GM20000 (cell line): ENCODE data around the gene B3GNT2.
"Not testable (repeated sequence)": the region's sequence is repeated elsewhere in the genome, so short reads cannot be mapped to it uniquely, and the experiment has no call there.

Source experiments
- DNase-seq: peaks from one replicate; pipeline ENCODE4 v3.0.0; 2012; ENCODE audit warnings: low spot score
- TF ChIP-seq, protein P1 (sequence below): IDR thresholded peaks from 2 replicates; pipeline ENCODE4 v1.5.1; 2012; ENCODE audit warnings: mild to moderate bottlenecking, control low read depth; ENCODE audit errors: extremely low read depth, missing control alignments

B3GNT2 gene

GRCh38 chr2:62266433-62267038, 70.6 kb downstream of the B3GNT2 start:
- TF ChIP-seq, protein P1, sequence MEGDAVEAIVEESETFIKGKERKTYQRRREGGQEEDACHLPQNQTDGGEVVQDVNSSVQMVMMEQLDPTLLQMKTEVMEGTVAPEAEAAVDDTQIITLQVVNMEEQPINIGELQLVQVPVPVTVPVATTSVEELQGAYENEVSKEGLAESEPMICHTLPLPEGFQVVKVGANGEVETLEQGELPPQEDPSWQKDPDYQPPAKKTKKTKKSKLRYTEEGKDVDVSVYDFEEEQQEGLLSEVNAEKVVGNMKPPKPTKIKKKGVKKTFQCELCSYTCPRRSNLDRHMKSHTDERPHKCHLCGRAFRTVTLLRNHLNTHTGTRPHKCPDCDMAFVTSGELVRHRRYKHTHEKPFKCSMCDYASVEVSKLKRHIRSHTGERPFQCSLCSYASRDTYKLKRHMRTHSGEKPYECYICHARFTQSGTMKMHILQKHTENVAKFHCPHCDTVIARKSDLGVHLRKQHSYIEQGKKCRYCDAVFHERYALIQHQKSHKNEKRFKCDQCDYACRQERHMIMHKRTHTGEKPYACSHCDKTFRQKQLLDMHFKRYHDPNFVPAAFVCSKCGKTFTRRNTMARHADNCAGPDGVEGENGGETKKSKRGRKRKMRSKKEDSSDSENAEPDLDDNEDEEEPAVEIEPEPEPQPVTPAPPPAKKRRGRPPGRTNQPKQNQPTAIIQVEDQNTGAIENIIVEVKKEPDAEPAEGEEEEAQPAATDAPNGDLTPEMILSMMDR: no peak
- DNase-seq: no peak

DNA sequence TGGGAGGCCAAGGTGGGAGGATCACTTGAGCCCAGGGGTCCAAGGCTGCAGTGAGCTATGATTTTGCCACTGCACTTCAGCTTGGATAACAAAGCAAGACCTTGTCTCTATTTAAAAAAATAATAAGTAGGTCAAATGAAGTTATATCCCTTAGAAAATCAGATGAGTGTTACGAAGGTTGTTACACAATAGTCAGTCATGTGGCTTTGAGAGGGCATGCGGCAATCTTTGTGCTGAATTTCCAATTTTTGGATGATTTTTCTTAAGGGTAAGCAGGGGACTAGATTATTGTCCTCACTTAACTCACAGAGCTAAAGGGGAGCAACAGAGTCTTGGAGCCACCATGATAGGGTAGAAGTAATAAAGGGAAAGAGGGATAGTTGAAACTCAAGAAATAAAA, 71.8 kb downstream of the B3GNT2 start:
- no peak for DNase-seq
- TF ChIP-seq, protein P1: no peak

- DNase-seq: not testable (repeated sequence)
Measured at GRCh38 chr2:62268681-62269188, 72.8 kb downstream of the B3GNT2 start.

GRCh38 chr2:62270728-62271127, 74.8 kb downstream of the B3GNT2 start:
- TF ChIP-seq, protein P1: no peak
- no peak for DNase-seq
